ENCODE measurements around the gene SLC16A6.
"Not testable (repeated sequence)": the region's sequence is repeated elsewhere in the genome, so short reads cannot be mapped to it uniquely, and the experiment has no call there.

The SLC16A6 gene

GRCh38 chr17:68289936-68290267, 1.0 kb downstream of the SLC16A6 start:
- TF ChIP-seq CTCF (IDR thresholded peaks at IDR 0.05; ENCODE audit: low read depth, low read length) = no peak
- no peaks in the 10 kb centered on the region for H3K9me3 ChIP-seq
- H3K36me3 ChIP-seq = no peaks in the 10 kb centered on the region
- no peak for DNase-seq
- H3K4me1 ChIP-seq = peaks cover 6% of the 10 kb centered on the region
- H3K4me3 ChIP-seq (ENCODE audit: low read depth, low read length) = peak overlapping the region; percentile 72
- H3K27me3 ChIP-seq = no peaks in the 10 kb centered on the region

- peak overlapping the region; percentile 72 for H3K4me3 ChIP-seq (ENCODE audit: low read depth, low read length)
- no peaks in the 10 kb centered on the region for H3K27me3 ChIP-seq
- H3K36me3 ChIP-seq = no peaks in the 10 kb centered on the region
- H3K4me1 ChIP-seq = peaks cover 6% of the 10 kb centered on the region
- DNase-seq = no peak
- no peak for TF ChIP-seq CTCF (IDR thresholded peaks at IDR 0.05; ENCODE audit: low read depth, low read length)
- H3K9me3 ChIP-seq = no peaks in the 10 kb centered on the region
These were observed 1.5 kb downstream of the SLC16A6 start for GRCh38 chr17:68289473-68289872.

GRCh38 chr17:68288804-68289203, 2.1 kb downstream of the SLC16A6 start:
- no peaks in the 10 kb centered on the region for H3K36me3 ChIP-seq
- H3K27me3 ChIP-seq = no peaks in the 10 kb centered on the region
- H3K9me3 ChIP-seq = no peaks in the 10 kb centered on the region
- H3K4me3 ChIP-seq (ENCODE audit: low read depth, low read length) = no peak overlapping the region
- no peak for DNase-seq
- H3K4me1 ChIP-seq = peaks cover 6% of the 10 kb centered on the region
- peak; percentile 18; the same call in 1 of the 2 replicates for TF ChIP-seq CTCF (IDR thresholded peaks at IDR 0.05; ENCODE audit: low read depth, low read length)

GRCh38 chr17:68288375-68288774, 2.6 kb downstream of the SLC16A6 start:
- TF ChIP-seq CTCF (IDR thresholded peaks at IDR 0.05; ENCODE audit: low read depth, low read length) = no peak
- Histone ChIP-seq H3K9me3 (no peaks in the 10 kb centered on the region), H3K4me3 (ENCODE audit: low read depth, low read length) (no peak overlapping the region), H3K27me3 (no peaks in the 10 kb centered on the region), H3K36me3 (no peaks in the 10 kb centered on the region), H3K4me1 (peaks cover 6% of the 10 kb centered on the region)
- no peak for DNase-seq

GRCh38 chr17:68281965-68282364, 9.0 kb downstream of the SLC16A6 start:
- H3K4me1 ChIP-seq; H3K9me3 ChIP-seq; H3K27me3 ChIP-seq; H3K36me3 ChIP-seq; H3K4me3 ChIP-seq (ENCODE audit: low read depth, low read length); DNase-seq: not testable (repeated sequence)

- H3K4me3 ChIP-seq (ENCODE audit: low read depth, low read length) = no peak overlapping the region
- H3K9me3 ChIP-seq = no peaks in the 10 kb centered on the region
- no peaks in the 10 kb centered on the region for H3K27me3 ChIP-seq
- H3K4me1 ChIP-seq = no peaks in the 10 kb centered on the region
- no peak for DNase-seq
- peaks cover 5% of the 10 kb centered on the region; the same call in 1 of the 2 replicates for H3K36me3 ChIP-seq
- no peak for TF ChIP-seq CTCF (IDR thresholded peaks at IDR 0.05; ENCODE audit: low read depth, low read length)
These were observed 13.1 kb downstream of the SLC16A6 start for GRCh38 chr17:68277807-68278206.

GRCh38 chr17:68276339-68276738, 14.6 kb downstream of the SLC16A6 start:
- H3K36me3 ChIP-seq; H3K4me3 ChIP-seq (ENCODE audit: low read depth, low read length); H3K27me3 ChIP-seq; H3K4me1 ChIP-seq; DNase-seq; H3K9me3 ChIP-seq: not testable (repeated sequence)
